Mucosa of stomach (tissue), 1 donor: Measurements from ENCODE around the gene WDR93.

ENCODE experiments used
- H3K27me3 ChIP-seq: one replicate; pipeline ENCODE4 v1.7.0; 2013; ENCODE audit warnings: mild to moderate bottlenecking, low read length; ENCODE audit not compliant: control insufficient read depth, insufficient read depth
- H3K36me3 ChIP-seq: one replicate; pipeline ENCODE4 v1.7.0; 2013; ENCODE audit warnings: low read length; ENCODE audit not compliant: control insufficient read depth, insufficient read depth
- H3K4me1 ChIP-seq: one replicate; pipeline ENCODE4 v1.7.0; 2013; ENCODE audit warnings: mild to moderate bottlenecking, low read length; ENCODE audit not compliant: control insufficient read depth, insufficient read depth
- H3K4me3 ChIP-seq: one replicate; pipeline ENCODE4 v1.7.0; 2013; ENCODE audit warnings: low read length
- H3K9ac ChIP-seq: one replicate; pipeline ENCODE4 v1.7.0; 2013; ENCODE audit warnings: mild to moderate bottlenecking, low read length, moderate library complexity
- H3K9me3 ChIP-seq: one replicate; pipeline ENCODE4 v1.7.0; 2013; ENCODE audit warnings: mild to moderate bottlenecking, low read length, moderate library complexity; ENCODE audit not compliant: control insufficient read depth
- donor health status: Pancreatic carcinoma.

The WDR93 gene

DNA sequence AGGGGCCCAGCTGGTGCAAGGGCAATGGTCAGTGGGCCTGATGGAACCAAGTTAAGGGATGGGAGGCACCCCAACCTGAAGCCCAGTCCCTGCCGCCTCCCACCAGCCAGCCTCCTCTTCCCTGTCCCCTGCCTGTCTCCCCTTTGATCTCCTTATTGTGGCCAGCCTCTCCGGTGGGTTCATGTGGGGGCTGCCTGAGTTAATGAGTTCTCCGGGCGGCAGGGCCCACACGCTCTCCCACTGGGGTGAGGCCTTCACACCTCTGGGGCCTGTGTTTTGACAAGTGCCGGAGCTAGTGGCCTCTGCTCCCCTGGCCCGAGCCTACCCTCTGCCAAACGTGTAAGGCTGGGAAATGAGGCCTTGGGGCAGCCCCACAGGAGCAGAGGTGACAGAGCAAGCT lies 67.7 kb downstream of the WDR93 start:
- Histone ChIP-seq H3K9me3 (no peaks in the 10 kb centered on the region), H3K27me3 (peaks cover 46% of the 10 kb centered on the region), H3K4me3 (no peak overlapping the region), H3K4me1 (peaks cover 18% of the 10 kb centered on the region), H3K36me3 (no peaks in the 10 kb centered on the region), H3K9ac (no peak overlapping the region)

DNA sequence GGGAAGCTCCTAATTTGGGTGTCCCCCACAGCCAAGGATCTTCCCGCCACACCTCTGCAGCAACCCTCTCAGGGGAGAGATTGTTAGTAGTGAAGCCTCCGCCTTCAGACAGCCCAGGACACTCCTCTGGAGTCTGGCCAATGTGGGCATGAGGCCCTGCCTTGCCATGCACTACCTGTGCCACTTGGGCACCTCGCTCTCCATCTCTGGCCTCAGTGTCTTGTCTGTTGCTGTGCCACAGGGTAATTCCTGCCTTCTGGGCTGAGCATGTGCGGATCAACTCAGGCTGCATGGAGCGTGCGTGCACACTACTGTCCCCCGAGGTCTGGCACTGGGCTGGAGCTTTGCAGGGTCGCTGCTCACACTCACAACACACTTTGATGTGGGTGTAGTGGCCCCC lies 68.4 kb downstream of the WDR93 start:
- H3K4me3 ChIP-seq: no peak overlapping the region
- peaks cover 18% of the 10 kb centered on the region for H3K4me1 ChIP-seq
- H3K9me3 ChIP-seq: no peaks in the 10 kb centered on the region
- no peak overlapping the region for H3K9ac ChIP-seq
- no peaks in the 10 kb centered on the region for H3K36me3 ChIP-seq
- H3K27me3 ChIP-seq: peaks cover 40% of the 10 kb centered on the region

DNA sequence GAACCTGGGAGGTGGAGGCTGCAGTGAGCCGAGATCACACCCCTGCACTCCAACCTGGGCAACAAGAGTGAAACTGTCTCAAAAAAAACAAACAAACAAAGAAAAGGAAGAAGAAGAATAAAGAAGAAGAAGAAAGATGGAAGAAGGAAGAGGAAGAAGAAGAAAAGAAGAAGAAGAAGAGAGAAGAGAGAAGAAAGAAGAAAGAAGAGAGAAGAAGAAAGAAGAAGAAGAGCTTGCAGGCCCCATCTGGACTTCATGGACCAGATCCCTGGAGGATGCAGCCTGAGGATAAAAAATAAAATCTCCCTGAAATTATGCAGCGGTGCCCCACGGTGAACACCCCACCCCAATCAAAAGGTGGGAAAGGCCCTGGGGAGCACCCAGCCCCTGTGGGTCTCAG lies 69.2 kb downstream of the WDR93 start:
- no peaks in the 10 kb centered on the region for H3K9me3 ChIP-seq
- no peak overlapping the region for H3K9ac ChIP-seq
- peaks cover 18% of the 10 kb centered on the region for H3K4me1 ChIP-seq
- H3K36me3 ChIP-seq: no peaks in the 10 kb centered on the region
- H3K4me3 ChIP-seq: no peak overlapping the region
- peaks cover 36% of the 10 kb centered on the region for H3K27me3 ChIP-seq

DNA sequence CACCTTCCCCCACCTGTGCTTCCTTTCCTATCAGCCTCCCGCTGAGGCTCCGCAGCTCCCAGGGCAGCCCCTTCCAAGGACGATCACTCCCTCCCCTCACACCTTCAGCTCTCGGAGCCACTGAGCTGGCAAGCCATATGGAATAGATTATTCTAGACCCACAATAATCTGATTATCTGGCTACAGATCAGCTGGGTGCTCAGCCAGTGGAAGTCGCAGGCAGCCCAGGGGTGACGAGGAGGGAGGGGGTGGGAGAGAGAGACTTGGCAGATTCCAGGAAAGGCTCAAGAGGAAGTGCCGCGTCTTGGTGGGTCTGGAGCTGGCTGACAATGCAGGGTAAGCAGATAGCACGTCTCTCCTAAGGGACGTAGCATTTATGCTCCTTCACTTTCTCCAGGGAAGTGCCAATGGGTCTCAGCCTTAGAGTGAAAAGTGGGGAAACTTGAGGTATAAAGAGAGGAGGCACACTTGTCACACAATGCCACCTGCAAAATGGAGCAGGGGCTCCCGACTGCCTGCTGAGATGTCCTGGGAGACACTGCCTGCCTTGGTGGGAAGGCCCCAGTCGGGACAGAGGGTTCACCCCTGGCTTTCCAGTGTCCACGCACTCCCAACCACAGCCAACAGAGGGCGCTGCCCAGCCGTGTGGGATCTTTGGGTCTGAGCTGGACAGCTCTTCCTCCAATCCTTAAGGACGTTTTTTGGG lies 69.8 kb downstream of the WDR93 start:
- Histone ChIP-seq H3K27me3 (peaks cover 32% of the 10 kb centered on the region), H3K9ac (no peak overlapping the region), H3K9me3 (no peaks in the 10 kb centered on the region), H3K36me3 (no peaks in the 10 kb centered on the region), H3K4me3 (no peak overlapping the region), H3K4me1 (peaks cover 18% of the 10 kb centered on the region)

DNA sequence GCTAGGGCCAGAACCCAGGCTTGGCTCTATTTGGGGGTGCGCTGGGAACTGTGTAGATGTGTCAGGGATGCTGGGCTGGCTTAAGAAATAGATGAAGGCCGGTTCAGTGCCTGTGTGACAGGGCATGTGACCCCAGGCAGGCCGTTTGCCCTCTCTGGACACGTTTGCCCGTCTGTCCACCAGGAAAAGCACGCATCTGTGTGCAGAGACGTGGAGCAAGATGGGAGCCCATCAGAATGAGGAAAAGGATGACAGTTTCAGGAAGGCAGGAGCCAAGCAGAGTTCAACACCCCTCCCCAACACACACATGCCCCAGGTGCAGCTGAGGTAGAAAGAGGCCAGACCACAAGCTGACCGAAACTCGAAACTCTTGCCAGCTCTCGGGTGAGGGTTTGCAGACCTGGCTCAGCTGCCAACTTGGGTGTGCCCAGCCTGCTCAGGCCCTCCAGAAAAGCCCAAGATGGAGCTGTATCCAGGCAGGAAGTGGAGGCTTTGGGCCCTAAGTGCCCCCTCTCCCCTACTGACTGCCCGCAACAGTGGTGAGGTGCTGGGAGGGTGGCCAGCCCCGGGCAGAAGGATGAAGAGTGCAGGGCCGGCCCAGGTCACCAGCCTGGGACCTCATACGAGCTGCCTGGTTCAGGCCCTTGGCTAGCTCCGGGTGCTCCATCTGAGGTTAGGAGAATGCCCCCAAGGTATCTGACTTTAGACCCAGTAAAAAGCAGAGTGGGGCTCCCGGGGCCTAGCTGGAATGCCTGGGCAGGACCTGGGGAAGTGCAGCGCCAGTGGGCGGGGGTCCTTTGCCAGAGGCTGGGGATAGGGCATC lies 70.6 kb downstream of the WDR93 start:
- Histone ChIP-seq H3K36me3 (no peaks in the 10 kb centered on the region), H3K9ac (no peak overlapping the region), H3K4me1 (peaks cover 18% of the 10 kb centered on the region), H3K27me3 (peaks cover 24% of the 10 kb centered on the region), H3K9me3 (no peaks in the 10 kb centered on the region), H3K4me3 (no peak overlapping the region)

DNA sequence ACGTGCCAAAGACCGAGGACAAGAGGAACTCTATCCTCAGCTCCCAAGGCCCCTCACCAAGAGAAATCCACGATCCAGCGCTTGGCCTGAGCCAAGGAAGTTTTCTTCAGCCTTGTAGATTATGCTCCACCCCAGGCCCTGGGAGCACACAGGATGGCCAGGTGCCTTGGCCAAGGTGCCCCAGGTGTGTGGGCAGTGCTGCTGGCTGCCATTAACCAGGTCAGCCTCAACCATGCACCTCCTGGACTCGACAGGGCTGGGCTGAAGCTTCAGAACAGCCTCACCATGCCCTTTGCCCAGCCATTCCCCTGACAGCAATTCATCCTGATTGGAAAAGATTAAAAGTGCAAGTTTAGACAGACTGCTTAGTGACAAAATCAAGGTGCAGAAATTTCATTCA lies 71.3 kb downstream of the WDR93 start:
- Histone ChIP-seq H3K9me3 (no peaks in the 10 kb centered on the region), H3K4me3 (no peak overlapping the region), H3K36me3 (no peaks in the 10 kb centered on the region), H3K27me3 (peaks cover 24% of the 10 kb centered on the region), H3K9ac (no peak overlapping the region), H3K4me1 (peaks cover 13% of the 10 kb centered on the region)

DNA sequence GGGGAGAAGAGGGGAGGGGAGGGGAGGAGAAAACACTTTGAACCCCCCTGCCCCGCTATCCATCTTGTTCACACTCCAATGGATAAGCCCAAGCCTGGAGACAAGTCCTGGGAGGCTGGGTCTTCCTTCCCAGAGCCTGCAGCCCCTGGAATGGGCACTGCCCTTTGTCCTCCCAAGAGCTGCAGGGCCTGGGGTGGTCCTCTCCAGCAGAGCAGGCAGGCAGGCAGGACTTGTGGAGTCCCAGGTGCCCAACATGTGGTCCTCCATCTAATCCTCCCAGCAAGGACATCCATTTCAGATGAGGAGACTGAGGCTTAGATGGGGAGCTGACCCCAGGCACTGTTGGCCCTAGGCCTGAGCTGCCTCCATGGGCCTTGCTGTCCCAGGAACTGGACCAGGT lies 75.1 kb downstream of the WDR93 start:
- no peaks in the 10 kb centered on the region for H3K27me3 ChIP-seq
- no peak overlapping the region for H3K4me3 ChIP-seq
- H3K9me3 ChIP-seq: no peaks in the 10 kb centered on the region
- H3K9ac ChIP-seq: no peak overlapping the region
- H3K4me1 ChIP-seq: peaks cover 7% of the 10 kb centered on the region
- H3K36me3 ChIP-seq: no peaks in the 10 kb centered on the region

DNA sequence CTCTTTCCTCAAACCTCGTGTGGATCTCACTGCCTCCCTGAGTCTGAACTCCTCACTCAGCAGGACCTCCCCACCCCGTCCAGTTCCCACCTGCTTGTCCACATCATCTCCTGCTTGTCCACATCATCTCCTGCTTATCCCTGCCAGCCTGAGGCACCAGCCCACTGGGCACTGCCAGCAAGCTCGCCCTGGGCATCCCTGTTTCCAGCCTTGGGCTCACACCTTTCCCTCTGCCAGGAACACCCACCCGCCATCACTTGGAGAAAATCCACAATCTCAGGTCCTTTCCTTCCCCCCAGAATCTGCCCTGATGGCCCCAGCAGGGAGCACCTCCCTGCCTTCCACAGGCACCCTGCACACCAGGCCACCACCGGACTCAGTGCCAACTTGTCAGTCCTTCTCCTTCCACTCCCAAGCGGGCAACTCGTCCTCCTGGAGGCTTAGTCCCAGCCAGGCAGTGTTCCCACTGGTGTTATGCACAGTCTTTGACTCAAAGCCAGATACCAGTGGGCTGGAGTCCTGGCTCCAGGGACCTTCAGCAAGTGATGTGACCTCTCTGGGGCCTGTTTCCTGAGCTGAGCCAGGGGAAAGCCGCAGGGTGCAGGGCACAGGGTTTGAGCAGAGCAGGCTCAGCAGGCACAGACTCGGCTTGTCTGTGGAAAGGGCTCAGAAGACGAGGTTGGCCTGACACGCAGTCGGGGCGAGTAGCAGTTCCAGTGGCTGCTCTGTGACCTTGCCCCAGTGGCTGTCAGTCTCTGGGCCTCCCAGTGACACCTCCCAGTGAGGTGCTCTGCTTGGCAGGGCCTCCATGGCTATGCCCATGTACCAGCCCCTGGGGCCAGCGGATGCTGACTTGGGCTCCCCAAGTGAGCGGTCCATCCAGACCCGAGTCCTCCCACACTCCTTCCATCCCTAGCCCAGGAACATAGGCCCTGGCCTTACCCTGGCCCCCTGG lies 76.0 kb downstream of the WDR93 start:
- H3K4me1 ChIP-seq: no peaks in the 10 kb centered on the region
- no peak overlapping the region for H3K4me3 ChIP-seq
- no peaks in the 10 kb centered on the region for H3K36me3 ChIP-seq
- no peak overlapping the region for H3K9ac ChIP-seq
- H3K27me3 ChIP-seq: no peaks in the 10 kb centered on the region
- no peaks in the 10 kb centered on the region for H3K9me3 ChIP-seq

DNA sequence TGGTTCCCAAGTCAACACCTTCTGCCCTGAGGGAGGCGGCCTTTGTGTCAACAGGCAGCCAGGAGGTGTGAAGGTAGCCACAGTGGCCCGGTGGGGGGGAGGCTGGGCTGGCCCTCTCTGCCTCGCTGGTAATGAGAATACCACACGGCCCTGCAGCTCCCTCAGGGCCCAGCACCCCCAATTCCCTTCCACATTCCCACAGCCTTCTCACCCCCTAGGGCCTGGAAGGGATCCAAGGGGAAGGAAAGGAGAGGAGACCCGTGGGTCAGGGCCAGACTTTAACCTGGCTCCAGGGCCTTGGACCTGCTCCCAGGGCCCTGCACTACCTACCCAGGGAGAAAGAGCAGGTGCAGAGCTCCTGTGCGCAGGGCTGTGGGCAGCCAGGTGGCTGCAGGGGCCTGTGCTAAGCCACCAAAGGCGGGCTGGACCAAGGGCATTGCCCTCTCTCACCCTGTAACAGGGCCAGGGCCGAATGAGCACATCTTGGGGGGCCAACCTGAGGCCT lies 76.9 kb downstream of the WDR93 start:
- Histone ChIP-seq H3K4me3 (no peak overlapping the region), H3K9me3 (no peaks in the 10 kb centered on the region), H3K27me3 (no peaks in the 10 kb centered on the region), H3K9ac (no peak overlapping the region), H3K4me1 (no peaks in the 10 kb centered on the region), H3K36me3 (no peaks in the 10 kb centered on the region)

DNA sequence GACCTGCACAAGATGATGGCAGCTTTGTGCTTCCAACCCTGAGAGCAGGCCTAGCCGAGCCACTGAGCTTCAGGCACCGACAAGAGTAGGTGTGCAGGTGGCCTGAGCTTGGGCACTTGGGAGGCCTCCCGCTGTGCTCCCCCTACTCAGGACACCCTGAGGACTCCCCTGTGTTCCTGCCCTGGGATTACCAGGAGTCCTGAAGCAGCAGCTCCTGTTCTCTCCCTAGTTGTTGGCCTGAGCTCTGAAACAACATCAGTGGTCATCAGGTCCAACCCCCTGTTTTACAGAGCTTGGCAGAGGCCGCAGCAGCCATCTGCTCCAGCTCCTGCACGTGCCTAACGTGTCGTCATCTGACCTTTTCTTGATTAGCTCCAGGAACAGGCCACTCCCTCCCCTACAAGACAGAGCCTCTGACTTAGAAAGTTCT lies 77.5 kb downstream of the WDR93 start:
- Histone ChIP-seq H3K9me3 (no peaks in the 10 kb centered on the region), H3K27me3 (no peaks in the 10 kb centered on the region), H3K4me1 (no peaks in the 10 kb centered on the region), H3K4me3 (no peak overlapping the region), H3K36me3 (no peaks in the 10 kb centered on the region), H3K9ac (no peak overlapping the region)

DNA sequence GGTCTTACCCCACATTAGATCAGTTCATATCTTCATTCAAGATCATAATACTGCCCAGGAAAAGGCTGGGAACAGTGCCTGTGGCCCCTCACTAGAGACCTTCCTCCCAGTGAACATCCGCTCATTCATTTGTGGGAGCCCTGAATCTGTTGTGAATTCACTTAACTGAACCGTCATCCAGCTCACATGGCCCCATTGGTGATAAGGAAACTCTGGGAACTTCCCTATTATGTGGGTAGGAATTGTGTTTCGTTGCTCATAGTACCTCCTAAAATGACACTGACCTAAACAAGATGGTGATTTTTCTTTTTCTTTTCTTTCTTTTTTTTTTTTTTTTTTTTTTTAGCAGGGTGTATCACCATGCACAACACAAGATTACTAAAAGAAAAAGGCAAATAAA lies 78.8 kb downstream of the WDR93 start:
- Histone ChIP-seq H3K27me3 (no peaks in the 10 kb centered on the region), H3K4me3 (no peak overlapping the region), H3K36me3 (no peaks in the 10 kb centered on the region), H3K4me1 (no peaks in the 10 kb centered on the region), H3K9me3 (no peaks in the 10 kb centered on the region), H3K9ac (no peak overlapping the region)
